ENCODE data around the gene RABEP1.
A peak's percentile ranks its signal among the peaks of the same experiment; 100 is the strongest.
"Not testable (repeated sequence)": the region's sequence is repeated elsewhere in the genome, so short reads cannot be mapped to it uniquely, and the experiment has no call there.

Gene RABEP1

DNA sequence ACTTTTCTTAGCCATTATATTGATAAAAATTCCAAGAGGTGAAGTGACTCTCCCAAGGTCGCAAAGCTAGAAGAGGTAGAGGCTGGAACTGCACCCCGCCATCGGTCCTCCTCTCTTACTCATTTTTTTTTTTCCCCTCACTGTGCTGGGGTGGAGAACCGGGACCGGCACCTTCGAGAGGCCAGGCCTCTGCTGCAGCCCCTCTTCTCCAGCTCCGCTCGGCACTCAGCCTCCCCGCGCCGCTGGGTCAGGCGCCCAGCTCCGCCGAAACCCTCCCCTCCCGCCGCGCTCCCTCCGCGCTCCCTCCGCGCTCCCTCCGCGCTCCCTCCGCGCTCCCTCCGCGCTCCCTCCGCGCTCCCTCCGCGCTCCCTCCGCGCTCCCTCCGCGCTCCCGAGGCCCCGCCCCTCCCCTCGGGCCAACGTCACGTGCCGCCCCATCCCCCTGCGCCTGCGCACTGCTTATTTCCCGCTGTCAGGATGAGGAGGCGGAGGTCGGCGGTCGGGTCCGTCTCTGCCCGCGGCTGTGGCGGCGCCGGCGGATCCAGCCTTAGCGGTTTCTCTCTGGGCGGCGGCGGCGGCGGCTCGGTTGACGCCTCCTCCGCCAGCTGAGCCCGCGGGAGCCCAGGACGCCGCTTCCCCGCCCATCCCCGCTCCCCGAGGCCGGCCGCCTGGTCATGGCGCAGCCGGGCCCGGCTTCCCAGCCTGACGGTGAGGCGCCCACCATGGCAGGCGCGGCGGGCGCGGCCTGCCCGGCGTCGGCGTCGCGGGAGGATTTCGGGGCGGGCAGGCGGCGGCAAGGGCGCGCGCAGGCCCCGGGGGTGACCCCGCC, at the start of gene RABEP1:
Gene RABEP1 (plus strand): TSS at position 471 of the 828 bp plus-strand sequence. CDS start 203 bp downstream, at position 674.
- peak; percentile 29 for DNase-seq

DNA sequence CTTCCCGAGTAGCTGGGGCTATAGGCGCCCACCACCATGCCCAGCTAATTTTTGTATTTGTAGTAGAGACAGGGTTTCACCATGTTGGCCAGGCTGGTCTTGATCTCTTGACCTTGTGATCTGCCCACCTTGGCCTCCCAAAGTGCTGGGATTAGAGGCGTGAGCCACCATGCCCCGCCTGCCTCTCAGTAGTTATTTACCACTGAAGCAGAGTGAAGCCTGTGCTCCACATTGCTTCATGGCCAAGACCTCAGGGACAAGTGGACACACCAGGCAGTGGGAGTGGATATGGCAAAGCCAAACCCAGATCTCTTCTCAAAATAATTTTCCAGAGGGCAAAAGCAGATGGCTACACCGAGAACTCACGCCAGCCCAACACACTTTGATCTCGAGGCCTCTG, 48.6 kb upstream of the RABEP1 start:
- DNase-seq = not testable (repeated sequence)

DNA sequence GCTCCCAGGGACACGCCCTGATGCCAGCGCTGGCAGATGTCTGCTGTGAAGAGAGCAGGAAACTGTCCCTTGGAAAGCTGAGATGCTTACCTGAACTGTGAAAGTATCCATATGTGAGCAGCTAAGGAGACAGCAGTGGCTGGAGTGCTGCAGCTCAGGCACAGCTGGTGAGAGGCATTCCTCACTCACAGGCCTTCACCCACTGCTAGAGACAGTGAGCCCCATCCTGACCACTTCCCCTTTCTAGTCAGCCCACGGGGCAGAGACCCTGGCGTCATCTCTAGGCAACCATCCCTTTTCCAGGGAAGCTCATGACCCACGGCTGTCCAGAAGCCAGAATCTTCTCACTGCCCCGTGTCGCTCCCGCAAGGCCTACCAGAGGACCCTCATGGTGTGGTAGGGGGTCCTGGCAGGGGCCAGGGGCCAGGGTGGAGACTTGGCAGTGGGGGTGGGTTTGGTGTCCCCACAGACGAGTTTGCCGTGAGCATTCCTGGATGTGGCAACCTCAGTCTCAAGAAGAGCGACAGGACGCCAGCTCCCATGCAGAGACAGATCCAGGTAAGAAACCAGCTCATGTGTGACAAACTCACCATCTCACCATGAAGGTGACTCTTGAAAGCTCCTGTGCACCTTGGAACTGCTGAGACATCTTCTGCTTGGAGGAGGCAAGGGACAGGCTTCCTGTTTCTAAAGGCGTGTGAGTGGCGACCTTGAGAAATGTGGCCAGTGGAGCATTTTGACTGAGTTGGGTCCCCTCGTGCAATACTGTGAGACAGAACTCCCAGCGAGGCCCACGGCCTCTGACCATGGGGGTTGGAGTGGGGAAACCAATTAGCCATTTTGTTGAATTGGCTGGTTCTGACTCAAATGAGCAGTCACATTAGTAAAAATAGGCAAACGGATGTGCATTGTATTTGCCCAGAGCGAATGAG, 47.2 kb upstream of the RABEP1 start, which contains the start of gene SCIMP:
Gene SCIMP (minus strand): TSS at position 216 of the 932 bp plus-strand sequence. CDS start 105 bp downstream, at position 111.
- DNase-seq = no peak

GRCh38 chr17:5236938-5237540, 45.0 kb upstream of the RABEP1 start:
- DNase-seq = no peak

DNA sequence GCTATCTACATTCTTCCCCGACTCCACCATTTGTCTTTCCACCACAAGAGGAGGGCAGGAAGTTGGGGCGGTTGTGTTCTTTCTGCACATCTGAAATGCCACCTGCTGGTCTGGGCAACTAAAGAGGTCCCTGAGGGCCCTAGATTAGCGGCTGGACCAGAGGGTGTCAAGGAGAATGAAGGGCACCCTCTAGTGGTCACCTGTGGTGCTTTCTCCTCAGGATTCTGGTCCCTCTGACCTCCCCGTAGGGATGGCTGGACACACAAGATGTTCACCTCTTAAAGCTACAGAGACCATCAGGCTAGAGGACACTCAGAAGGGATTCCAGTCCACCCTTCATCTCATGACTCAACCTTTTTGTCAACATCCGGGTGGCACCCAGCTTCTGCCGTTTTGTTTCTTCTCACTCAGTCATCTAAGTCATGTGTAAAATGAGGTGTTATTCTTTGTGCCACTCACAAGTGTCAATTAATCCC, 44.5 kb upstream of the RABEP1 start:
- peak; percentile 31 to 44 for DNase-seq

GRCh38 chr17:5238333-5238732, 43.8 kb upstream of the RABEP1 start:
- DNase-seq = no peak

- DNase-seq = not testable (repeated sequence)
Measured at GRCh38 chr17:5239769-5240168, 42.3 kb upstream of the RABEP1 start.

DNA sequence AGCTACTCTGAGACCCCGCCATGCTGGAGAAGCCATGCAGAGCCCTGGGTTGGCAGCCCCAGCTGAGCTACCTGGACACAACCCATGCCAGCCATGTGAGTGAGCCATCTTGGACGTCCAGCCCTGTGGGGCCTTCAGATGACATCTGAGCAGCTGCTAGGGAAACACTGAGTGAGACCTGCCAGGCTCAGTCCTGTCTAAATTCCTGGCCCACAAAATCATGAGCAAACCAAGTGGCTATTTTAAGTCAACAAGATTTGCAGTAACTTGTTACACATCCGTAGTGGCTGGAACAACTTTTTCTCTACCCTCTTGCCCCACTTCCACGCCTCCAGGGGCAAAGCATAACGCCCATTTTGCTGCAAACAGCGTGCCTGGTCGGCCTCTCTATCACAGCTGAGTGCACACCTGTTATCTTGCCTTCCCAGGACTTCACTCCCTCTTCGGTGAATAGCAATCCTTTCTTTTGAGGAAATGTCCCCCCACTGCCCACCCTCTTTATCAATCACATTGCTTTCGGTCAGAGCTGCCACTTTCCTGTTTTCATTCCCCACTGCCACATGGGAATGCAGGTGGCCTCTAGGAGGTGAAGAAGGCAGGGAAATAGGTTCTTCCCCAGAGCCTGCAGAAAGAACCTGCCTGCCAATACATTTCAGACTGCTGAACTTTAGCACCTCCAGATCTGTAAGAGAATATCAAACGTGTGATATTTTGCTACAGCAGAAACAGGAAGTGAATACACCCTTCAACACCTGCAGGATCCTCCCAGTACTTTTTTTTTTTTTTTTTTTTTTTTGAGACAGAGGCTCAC, 40.0 kb upstream of the RABEP1 start:
- DNase-seq = no peak

- no peak for DNase-seq
Measured at GRCh38 chr17:5247621-5248020, 34.5 kb upstream of the RABEP1 start.

DNA sequence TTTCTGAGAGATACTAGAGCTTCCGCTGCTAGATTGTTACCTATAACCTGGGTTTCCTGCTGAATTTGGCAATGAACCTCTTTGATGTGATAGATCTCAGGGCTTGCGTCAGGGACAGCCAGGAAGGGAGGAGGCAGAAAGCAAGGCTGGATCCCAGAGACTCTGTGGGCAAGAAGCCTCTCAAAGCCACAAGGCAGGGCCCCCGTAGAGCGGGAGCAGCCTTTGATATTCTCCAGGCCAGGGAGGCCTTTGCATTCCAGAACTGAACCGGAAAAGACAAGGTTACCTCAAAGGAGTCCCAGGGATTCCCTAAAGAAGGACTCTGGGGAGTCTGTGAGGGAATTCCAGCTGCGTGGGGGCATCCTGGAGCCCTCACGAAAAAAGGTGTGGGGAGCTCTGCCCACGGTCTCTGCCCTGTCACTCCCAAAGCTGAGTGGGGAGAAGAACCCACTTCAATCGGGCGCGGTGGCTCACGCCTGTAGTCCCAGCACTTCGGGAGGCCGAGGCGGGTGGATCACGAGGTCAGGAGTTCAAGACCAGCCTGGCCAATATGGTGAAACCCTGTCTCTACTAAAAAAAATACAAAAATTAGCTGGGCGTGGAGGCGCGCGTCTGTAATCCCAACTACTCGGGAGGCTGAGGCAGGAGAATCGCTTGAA, 33.1 kb upstream of the RABEP1 start:
- DNase-seq = no peak

- peak; percentile 29 to 35 for DNase-seq
Measured at GRCh38 chr17:5249615-5250014, 32.5 kb upstream of the RABEP1 start.

- DNase-seq = no peak
Measured at GRCh38 chr17:5254414-5254813, 27.7 kb upstream of the RABEP1 start.

DNA sequence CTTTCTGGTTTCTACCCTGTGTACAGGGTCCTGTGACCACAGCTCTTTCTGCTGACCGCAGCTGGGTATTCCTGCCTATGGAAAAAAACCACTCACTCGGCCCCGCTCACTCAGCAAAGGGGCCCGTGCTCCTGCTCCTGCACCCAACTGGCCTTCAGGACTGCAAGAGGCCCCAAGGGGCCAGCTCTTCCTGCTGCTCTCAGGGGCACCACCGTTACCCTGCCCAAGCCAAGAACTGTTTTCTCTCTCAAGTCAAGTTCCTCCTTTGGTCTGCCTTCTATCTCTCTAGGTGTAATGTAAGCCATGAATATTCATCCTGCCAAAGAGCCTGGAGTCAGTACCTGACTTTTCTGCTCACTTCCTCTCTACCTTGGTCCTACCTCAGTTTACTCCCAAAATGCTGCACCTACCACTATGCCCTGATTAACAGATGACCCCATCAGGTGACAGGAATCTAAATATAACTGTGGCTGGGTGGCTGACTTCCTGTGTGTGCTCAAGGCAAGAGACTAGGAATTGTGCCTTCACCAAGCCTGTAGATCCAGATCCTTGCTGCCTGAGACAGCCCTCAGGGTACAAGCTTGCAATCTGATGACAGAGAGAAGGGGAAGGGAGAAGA, 27.1 kb upstream of the RABEP1 start:
- DNase-seq = no peak

GRCh38 chr17:5257124-5257523, 25.0 kb upstream of the RABEP1 start:
- no peak for DNase-seq

GRCh38 chr17:5260542-5260941, 21.5 kb upstream of the RABEP1 start:
- no peak for DNase-seq

DNA sequence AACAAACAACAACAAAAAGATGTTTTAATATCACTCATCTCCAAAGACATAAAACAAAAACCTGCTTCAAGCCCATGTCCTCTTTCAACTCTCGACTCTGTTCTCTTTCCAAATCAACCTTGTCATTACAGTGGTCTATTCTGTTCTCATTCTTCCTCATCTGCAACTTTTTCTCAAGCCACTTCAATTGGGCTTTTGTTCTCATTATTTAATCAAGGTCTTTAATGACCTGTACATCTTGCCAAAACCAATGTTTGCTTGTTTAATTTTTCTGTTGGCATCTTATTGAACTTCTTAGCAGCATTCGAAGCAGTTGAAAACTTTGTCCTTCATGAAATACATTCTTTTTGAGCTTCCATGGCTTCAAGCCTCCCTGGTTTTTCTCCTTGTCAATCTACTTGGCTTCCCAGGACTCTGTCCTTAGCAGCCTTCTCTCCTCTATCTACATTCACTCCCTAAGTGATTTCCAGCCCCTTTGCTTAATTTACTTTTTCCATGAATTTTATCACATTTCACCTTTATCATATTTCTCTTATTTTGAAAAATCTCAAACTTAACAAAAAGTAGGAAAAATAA, 19.6 kb upstream of the RABEP1 start:
- no peak for DNase-seq

DNA sequence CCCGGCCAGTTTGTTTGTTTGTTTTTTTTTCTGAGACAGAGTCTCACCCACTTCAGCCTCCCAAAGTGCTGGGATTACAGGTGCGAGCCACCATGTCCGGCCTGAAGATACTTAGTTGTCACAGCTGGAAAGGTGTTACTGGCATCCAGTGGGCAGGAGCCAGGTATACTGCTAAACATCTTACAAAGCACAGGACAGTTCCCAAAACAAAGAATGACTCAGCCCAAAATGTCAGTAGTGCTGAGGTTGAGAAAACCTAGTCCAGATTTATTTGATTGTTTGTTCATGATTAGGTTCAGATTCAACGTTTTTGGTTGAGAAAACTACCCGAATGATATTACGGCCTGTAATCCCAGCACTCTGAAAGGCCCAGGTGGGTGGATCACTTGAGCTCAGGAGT, 18.6 kb upstream of the RABEP1 start:
- no peak for DNase-seq

DNA sequence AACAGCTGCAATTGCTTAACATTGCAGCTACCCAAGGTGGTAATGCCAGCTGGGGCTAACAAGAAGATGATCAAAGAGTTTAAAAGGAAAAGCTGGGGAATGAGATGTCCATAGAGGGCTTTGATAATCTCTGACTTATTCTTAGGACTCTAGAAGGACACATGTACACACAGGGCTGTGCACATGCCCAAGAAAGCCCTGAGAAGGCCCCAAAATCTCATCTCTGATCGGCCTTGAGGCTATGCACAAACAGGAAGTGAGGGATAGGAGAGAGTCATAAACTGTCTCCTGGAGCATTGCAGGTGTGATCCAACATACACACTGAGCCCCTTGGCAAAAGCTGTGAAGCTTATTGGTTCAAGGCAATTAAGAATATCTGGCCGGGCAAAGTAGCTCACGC, 17.2 kb upstream of the RABEP1 start:
- DNase-seq = no peak

GRCh38 chr17:5269241-5269960, 12.7 kb upstream of the RABEP1 start:
- no peak for DNase-seq

- no peak for DNase-seq
Measured at GRCh38 chr17:5272322-5272721, 9.8 kb upstream of the RABEP1 start.
